H9 (cell line): Measurements from ENCODE around the gene ZNF576. TPM values are rescaled to one million over a fixed set of nuclear protein-coding genes. Genes with fewer than 3 reads are reported as not detected.

ENCODE experiments used
- DNase-seq: peaks from one replicate; pipeline ENCODE4 v3.0.0-alpha.2; 2017
- H2AFZ ChIP-seq: one replicate; pipeline ENCODE4 v1.6.1; 2013; ENCODE audit warnings: mild to moderate bottlenecking, low read length, control low read depth, moderate library complexity
- H2AK5ac ChIP-seq: 2 replicates; pipeline ENCODE4 v1.6.1; 2013; ENCODE audit warnings: low read length, control low read depth, mixed read lengths; ENCODE audit not compliant: insufficient read length
- H2BK120ac ChIP-seq: one replicate; pipeline ENCODE4 v1.6.1; 2013; ENCODE audit warnings: low read depth, mild to moderate bottlenecking, low read length, control low read depth, inconsistent platforms; ENCODE audit not compliant: poor library complexity, severe bottlenecking
- H2BK12ac ChIP-seq: 2 replicates; pipeline ENCODE4 v1.6.1; 2013; ENCODE audit warnings: low read length, control low read depth, mixed read lengths, low read depth; ENCODE audit not compliant: insufficient read length
- H2BK15ac ChIP-seq: 2 replicates; pipeline ENCODE4 v1.6.1; 2013; ENCODE audit warnings: low read depth, low read length, control low read depth
- H2BK20ac ChIP-seq: one replicate; pipeline ENCODE4 v1.6.1; 2013; ENCODE audit warnings: low read depth, mild to moderate bottlenecking, low read length, control low read depth, inconsistent platforms; ENCODE audit not compliant: poor library complexity, severe bottlenecking
- H2BK5ac ChIP-seq: 2 replicates; pipeline ENCODE4 v1.6.1; 2013; ENCODE audit warnings: low read length, control low read depth, mixed read lengths; ENCODE audit not compliant: insufficient read length
- H3K14ac ChIP-seq: 2 replicates; pipeline ENCODE4 v1.6.1; 2013; ENCODE audit warnings: low read length, control low read depth; ENCODE audit not compliant: insufficient read depth
- H3K18ac ChIP-seq: 2 replicates; pipeline ENCODE4 v1.6.1; 2013; ENCODE audit warnings: low read depth, mild to moderate bottlenecking, mixed read lengths, low read length, control low read depth; ENCODE audit not compliant: insufficient read length
- H3K23ac ChIP-seq: 2 replicates; pipeline ENCODE4 v1.6.1; 2013; ENCODE audit warnings: low read length, control low read depth, mixed read lengths, low read depth; ENCODE audit not compliant: insufficient read length
- H3K23me2 ChIP-seq: 2 replicates; pipeline ENCODE4 v1.6.1; 2013; ENCODE audit warnings: low read depth, mild to moderate bottlenecking, mixed read lengths, low read length, control low read depth; ENCODE audit not compliant: insufficient read length, poor library complexity, severe bottlenecking
- H3K27ac ChIP-seq: 2 replicates; pipeline ENCODE4 v1.5.1; 2013; ENCODE audit warnings: low read length, control low read depth, mixed read lengths, low read depth; ENCODE audit not compliant: insufficient read length
- H3K27me3 ChIP-seq: 2 replicates; pipeline ENCODE4 v1.6.1; 2013; ENCODE audit warnings: low read length, control low read depth, inconsistent platforms; ENCODE audit not compliant: insufficient read depth
- H3K4ac ChIP-seq: 2 replicates; pipeline ENCODE4 v1.6.1; 2013; ENCODE audit warnings: low read depth, mild to moderate bottlenecking, control low read depth, inconsistent platforms, low read length, moderate library complexity
- H3K4me1 ChIP-seq: 2 replicates; pipeline ENCODE4 v1.6.1; 2013; ENCODE audit warnings: low read length, control low read depth, inconsistent platforms; ENCODE audit not compliant: insufficient read depth
- H3K4me2 ChIP-seq: 2 replicates; pipeline ENCODE4 v1.6.1; 2013; ENCODE audit warnings: low read length, control low read depth, mixed read lengths; ENCODE audit not compliant: insufficient read length, insufficient read depth
- H3K56ac ChIP-seq: 2 replicates; pipeline ENCODE4 v1.6.1; 2013; ENCODE audit warnings: low read depth, mild to moderate bottlenecking, mixed read lengths, low read length, control low read depth; ENCODE audit not compliant: insufficient read length
- H3K79me1 ChIP-seq: 2 replicates; pipeline ENCODE4 v1.6.1; 2013; ENCODE audit warnings: low read depth, mild to moderate bottlenecking, moderate library complexity, low read length, control low read depth, inconsistent platforms; ENCODE audit not compliant: insufficient read depth, poor library complexity, severe bottlenecking
- H3K79me2 ChIP-seq: 2 replicates; pipeline ENCODE4 v1.6.1; 2013; ENCODE audit warnings: low read length, control low read depth, inconsistent platforms; ENCODE audit not compliant: insufficient read depth
- H3K9ac ChIP-seq: 2 replicates; pipeline ENCODE4 v1.6.1; 2013; ENCODE audit warnings: low read length, control low read depth, mixed read lengths; ENCODE audit not compliant: insufficient read length; ENCODE audit errors: extremely low read depth
- H3K9me3 ChIP-seq: one replicate; pipeline ENCODE4 v1.6.1; 2013; ENCODE audit warnings: low read depth, low read length, inconsistent platforms; ENCODE audit not compliant: control insufficient read depth
- H3T11ph ChIP-seq: one replicate; pipeline ENCODE4 v1.6.1; 2013; ENCODE audit warnings: mild to moderate bottlenecking, low read length, control low read depth, inconsistent platforms
- H4K20me1 ChIP-seq: one replicate; pipeline ENCODE4 v1.6.1; 2013; ENCODE audit not compliant: control insufficient read depth, insufficient read length, insufficient read depth
- H4K5ac ChIP-seq: 2 replicates; pipeline ENCODE4 v1.6.1; 2013; ENCODE audit warnings: low read depth, mild to moderate bottlenecking, mixed read lengths, low read length, control low read depth; ENCODE audit not compliant: insufficient read length
- H4K8ac ChIP-seq: replicated peaks from 2 replicates; pipeline ENCODE4 v1.6.1; 2013; ENCODE audit warnings: low read length, control low read depth, mixed read lengths, low read depth; ENCODE audit not compliant: insufficient read length
- H4K91ac ChIP-seq: 2 replicates; pipeline ENCODE4 v1.6.1; 2013; ENCODE audit warnings: low read depth, mild to moderate bottlenecking, moderate library complexity, mixed read lengths, low read length, control low read depth; ENCODE audit not compliant: insufficient read length
- H3K27ac Mint-ChIP-seq, 3 experiments: 2 replicates in 2 of 3; 3 replicates in 1 of 3; pipeline ENCODE4 v1.8.0; 2020 to 2021; ENCODE audit warnings: mixed read lengths in 3 of 3, mild to moderate bottlenecking in 1 of 3, moderate library complexity in 1 of 3
- H3K27me3 Mint-ChIP-seq: 2 replicates; pipeline ENCODE4 v1.8.0; 2021; ENCODE audit warnings: low read depth, mild to moderate bottlenecking, moderate library complexity, mixed read lengths
- H3K36me3 Mint-ChIP-seq, 3 experiments: 2 replicates in 2 of 3; 3 replicates in 1 of 3; pipeline ENCODE4 v1.8.0; 2020 to 2021; ENCODE audit warnings: low read depth in 3 of 3, mixed read lengths in 3 of 3; ENCODE audit not compliant: insufficient read depth in 1 of 3
- H3K4me1 Mint-ChIP-seq, 2 experiments: 2 replicates each; pipeline ENCODE4 v1.8.0; 2020; ENCODE audit warnings: mixed read lengths in 2 of 2
- H3K4me3 Mint-ChIP-seq, 2 experiments: 2 replicates in 1 of 2; 3 replicates in 1 of 2; pipeline ENCODE4 v1.8.0; 2020 to 2021; ENCODE audit warnings: mild to moderate bottlenecking in 2 of 2, mixed read lengths in 2 of 2, moderate library complexity in 1 of 2
- H3K9me3 Mint-ChIP-seq, 2 experiments: 2 replicates in 1 of 2; 3 replicates in 1 of 2; pipeline ENCODE4 v1.8.0; 2020; ENCODE audit warnings: mild to moderate bottlenecking in 2 of 2, mixed read lengths in 2 of 2, moderate library complexity in 1 of 2
- WGBS: extraction: QIAGEN DNeasy Blood & Tissue Kit; methylation state at CpG from one replicate; pipeline ENCODE4 v1.1.7; 2013; ENCODE audit warnings: missing lambda C conversion rate, low lambda C conversion rate, mixed read lengths; ENCODE audit not compliant: insufficient read length; ENCODE audit errors: extremely low coverage; 5-methylcytosine and 5-hydroxymethylcytosine counted together
- total RNA-seq: library from RNA; stranded (reverse); gene quantifications from 2 replicates; pipeline ENCODE4 v1.2.1, GENCODE V29; 2021
- TF ChIP-seq, protein P1 (sequence below): fragments of 200-600 bp; sonication (generic); conservative IDR thresholded peaks from 3 replicates; pipeline ENCODE4 v1.8.0; 2021; ENCODE audit warnings: antibody characterized with exemption, mild to moderate bottlenecking

Gene ZNF576
- total RNA-seq, 1 experiment from 2014 or later = 19.7 TPM

DNA sequence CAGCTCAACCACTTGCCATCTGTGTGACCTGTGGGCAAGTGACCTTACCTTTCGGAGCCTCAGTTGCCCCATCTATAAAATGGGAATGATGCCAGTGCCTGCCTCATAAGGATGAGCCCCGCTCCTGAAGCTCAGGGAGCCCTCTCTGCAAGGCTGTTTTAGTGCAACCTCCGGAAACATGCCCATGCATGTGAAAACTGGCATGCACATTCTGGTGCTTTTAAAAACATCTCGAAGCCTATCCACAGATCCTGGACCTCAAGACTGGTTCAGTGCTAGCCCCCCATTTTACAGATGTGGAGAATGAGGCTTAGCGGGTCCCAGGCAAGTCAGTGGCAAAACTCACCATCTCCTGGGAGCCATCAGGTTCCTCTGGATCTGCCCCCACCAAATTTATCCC is 37.7 kb downstream of the ZNF576 start:
- Histone ChIP-seq H2BK120ac (no peak overlapping the region), H2BK15ac (no peak overlapping the region), H2AK5ac (no peak overlapping the region), H3K9me3 (no peaks in the 10 kb centered on the region), H3K23me2 (peaks cover 16% of the 10 kb centered on the region), H3K4ac (no peak overlapping the region), H3K4me2 (no peak overlapping the region), H2BK20ac (no peak overlapping the region), H3K79me2 (no peaks in the 10 kb centered on the region), H3K27ac (no peak overlapping the region), H3K14ac (no peak overlapping the region), H3K18ac (no peak overlapping the region), H3K56ac (no peak overlapping the region), H3K27me3 (peaks cover 11% of the 10 kb centered on the region; the same call in 1 of the 2 replicates), H3K79me1 (no peaks in the 10 kb centered on the region), H4K5ac (no peak overlapping the region), H4K20me1 (no peaks in the 10 kb centered on the region), H4K91ac (no peak overlapping the region), H3K23ac (no peak overlapping the region), H2BK12ac (no peak overlapping the region), H2BK5ac (no peak overlapping the region), H3K9ac (no peak overlapping the region), H3K4me1 (peaks cover 3% of the 10 kb centered on the region; the same call in 1 of the 2 replicates), H2AFZ (no peak overlapping the region), H3T11ph (no peak overlapping the region), H4K8ac (no peak overlapping the region)
- Mint-ChIP-seq H3K27ac (no peak overlapping the region), H3K36me3 (peaks cover 0 to 4% (median 0%) of the 10 kb centered on the region in 3 experiments; a peak in 2 of 7 replicates), H3K4me1 (peaks cover 17 to 31% of the 10 kb centered on the region in 2 experiments), H3K9me3 (peaks cover 0 to 1% of the 10 kb centered on the region in 2 experiments; a peak in 1 of 5 replicates), H3K27me3 (peaks cover 62% of the 10 kb centered on the region), H3K4me3 (no peak overlapping the region; a peak in 1 of 5 replicates)
- TF ChIP-seq, protein P1, sequence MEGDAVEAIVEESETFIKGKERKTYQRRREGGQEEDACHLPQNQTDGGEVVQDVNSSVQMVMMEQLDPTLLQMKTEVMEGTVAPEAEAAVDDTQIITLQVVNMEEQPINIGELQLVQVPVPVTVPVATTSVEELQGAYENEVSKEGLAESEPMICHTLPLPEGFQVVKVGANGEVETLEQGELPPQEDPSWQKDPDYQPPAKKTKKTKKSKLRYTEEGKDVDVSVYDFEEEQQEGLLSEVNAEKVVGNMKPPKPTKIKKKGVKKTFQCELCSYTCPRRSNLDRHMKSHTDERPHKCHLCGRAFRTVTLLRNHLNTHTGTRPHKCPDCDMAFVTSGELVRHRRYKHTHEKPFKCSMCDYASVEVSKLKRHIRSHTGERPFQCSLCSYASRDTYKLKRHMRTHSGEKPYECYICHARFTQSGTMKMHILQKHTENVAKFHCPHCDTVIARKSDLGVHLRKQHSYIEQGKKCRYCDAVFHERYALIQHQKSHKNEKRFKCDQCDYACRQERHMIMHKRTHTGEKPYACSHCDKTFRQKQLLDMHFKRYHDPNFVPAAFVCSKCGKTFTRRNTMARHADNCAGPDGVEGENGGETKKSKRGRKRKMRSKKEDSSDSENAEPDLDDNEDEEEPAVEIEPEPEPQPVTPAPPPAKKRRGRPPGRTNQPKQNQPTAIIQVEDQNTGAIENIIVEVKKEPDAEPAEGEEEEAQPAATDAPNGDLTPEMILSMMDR = no peak
- WGBS = no CpG with 5 or more reads among the region's 5 CpGs
- DNase-seq = no peak
